NCI-H82 treated with DMSO at 0.1 percent for 48 hours (cell line): ENCODE measurements around the gene VIT.

Experiments
- DNase-seq: peaks from one replicate; lab custom pipeline; 2025; ENCODE audit not compliant: unreplicated experiment; lab: John Stamatoyannopoulos, UW

Gene VIT

DNA sequence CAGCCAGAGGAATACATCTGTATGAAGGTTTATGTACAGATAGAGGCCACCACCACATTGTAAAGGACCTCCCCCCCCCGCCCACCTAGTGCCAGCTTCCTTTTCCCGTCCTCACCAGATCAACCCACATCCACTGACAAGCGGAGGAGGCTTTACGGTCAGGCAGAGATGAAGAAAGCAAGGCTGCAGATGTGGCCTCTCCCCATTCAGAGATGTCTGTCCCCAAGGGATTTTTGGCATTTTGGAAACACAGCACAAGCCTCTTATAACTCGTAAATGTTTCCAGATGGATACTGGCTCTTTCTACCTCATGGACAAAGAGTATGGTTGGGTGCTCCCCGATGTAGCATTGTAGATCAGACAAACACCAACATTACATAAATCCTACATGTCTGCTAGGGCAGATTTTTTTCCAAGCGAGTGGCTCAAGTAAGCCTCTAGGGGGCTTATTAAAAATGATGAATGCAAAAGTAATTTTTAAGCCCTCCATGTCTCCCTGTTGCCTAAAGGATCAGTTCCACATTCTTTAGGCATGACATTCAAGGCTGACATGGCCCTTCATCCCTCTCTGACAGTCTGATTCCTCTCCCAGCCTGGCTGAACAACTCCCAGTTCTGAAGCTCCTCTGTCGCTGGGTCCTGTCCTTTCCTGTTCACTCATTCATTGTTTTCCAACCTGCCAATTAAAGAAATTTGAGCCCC is 11.7 kb downstream of the VIT start:
- no peak for DNase-seq

DNA sequence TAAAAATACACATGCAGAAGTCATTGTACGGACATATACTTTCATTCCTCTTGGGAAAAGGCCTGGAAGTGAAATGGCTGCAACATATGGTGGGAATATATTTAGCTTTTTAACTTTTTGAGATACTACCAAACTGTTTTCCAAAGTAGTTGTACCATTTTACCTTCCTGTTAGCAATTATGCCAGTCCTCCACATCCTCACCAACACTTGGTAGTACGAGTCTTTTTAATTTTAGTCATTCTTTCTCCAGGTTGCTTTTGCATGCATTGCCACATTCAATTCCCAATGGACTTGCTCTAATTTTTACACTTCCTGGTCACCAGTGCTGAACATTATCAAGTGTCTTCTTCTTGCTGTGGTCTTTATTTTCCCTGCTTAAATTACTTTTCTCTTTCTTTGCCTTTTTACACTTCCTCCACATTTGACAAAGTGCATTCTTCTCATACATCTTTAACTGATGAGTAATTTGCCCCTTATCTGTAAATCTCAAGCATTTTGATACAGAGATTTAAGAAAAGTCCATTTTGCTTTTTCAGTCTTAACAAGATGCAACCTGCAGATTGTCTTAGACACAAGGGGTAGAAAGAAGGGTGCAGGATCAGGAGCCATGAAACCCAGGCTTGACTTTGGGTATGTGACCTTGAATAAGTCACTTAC is 14.5 kb downstream of the VIT start:
- no peak for DNase-seq

DNA sequence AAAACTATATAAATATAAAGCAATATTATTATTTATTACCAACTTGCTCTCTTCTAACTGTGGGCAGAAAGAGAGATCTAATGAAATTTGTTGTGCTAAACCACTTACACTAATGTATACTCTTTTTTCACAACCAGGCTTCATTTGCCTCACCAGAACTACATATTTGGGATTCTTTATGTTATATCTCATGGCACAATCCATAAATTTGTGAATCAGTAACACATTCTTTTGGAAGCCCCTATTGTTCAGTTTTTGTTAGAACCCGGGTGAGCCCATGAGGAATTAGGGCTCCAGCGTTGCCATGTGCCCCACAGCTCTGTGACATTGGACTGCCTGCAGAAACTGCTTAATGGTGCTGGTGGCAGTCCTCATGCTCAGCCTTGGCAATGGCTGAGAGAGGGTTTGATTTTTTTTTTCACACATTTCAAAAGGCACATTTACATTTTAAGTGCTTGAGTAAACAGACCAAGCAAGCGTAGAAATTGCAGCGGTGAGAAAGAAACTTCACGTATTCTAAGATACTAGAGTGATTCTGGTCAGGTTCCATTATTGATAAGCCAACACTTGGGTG is 15.3 kb downstream of the VIT start:
- DNase-seq, result no peak

DNA sequence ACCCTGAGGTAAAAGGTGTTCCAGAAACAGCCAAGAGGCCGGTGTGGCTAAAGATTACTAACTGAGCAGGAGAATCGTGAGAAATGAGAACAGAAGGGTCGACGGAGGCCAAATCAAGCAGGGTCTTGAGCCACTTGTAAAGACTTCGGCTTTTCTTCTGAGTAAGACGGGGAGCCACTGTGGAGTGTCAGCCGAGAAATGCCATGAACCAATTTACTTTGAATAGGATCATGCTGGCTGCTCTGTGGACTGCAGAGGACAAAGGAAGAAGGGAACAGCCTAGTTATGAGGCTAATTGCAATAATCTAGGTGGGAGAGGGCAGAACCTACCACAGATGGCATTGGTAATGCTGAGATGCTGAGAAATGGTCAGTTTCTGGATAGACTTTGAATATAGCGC is 16.8 kb downstream of the VIT start:
- DNase-seq, result no peak

DNA sequence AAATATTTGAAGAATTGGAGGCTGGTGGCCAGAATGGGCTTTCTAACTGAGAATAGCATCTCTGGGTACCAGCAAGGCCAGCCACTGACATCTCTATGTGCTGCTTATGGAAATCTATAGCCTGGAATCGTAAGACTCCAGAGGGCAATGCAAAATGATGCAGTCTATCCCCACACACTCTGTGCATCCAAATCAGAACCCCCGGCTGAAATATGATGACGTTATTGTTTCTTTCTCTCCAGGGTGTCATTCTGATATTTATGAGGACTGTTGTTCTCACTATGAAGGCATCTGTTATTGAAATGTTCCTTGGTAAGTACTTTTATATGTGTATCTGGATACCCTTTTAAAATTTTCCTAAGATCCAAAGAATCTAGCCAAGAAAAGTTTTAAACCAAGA is 19.6 kb downstream of the VIT start:
- no peak for DNase-seq

DNA sequence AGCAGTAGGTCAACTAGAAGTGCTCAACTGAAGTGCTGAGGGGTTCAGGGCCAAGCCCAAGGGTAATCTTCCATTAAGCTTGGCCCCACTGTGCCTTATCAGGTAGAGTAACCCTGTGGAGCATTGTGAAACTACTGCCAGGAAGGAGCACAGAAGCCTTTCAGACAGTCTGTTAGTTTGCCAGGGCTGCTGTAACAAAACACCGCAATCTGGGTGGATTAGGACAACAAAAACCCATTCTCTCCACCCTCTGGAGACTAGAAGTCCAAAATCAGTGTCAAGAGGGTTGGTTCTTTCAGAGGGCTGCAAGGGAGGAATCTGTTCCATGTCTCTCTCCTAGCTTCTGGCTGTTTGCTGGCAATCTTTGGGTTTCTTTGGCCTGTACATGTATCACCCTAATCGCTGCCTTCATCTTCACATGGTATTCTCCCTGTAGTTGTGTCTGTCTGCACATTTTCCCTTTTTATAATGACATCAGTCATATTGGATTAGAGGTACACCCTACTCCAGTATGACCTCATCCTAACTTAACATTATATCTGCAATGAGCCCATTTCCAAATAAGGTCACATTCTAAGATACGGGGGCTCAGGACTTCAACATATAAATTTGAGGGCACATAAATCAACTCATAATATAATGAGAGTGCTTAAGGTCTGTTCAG is 21.2 kb downstream of the VIT start:
- DNase-seq, result no peak

DNA sequence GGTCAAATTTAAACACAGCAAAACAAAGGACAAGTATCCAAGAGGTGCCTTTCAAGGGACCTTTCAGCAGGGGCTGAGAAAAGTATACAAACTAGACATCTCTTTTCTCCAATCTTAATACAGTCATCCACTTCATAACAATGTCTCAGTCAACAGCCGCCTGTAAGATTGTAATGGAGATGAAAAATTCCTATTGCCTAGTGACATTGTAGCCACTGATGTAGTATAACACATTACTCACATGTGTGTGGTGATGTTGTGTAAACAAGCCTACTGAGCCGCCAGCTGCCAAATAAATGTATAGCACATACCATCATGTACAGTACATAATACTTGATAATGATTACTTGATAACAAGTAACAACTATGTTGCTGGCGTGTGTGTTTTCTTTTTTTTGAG is 31.0 kb downstream of the VIT start:
- DNase-seq, result no peak

DNA sequence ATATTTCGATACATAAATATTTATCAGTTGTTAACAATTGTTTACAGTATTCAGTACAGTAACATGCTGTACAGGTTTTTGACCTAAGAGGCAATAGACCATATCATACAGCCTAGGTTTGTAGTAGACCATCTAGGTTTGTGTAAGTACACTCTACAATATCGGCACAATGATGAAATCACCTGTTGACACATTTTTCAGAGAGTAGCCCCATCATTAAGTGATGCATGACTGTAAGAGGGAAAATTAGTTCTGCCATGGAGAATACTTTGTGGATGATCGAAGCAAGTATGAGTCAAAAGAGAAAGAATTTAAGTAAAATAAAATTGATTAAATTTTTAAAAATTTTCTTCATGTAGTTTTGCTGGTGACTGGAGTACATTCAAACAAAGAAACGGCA is 32.6 kb downstream of the VIT start:
- no peak for DNase-seq

DNA sequence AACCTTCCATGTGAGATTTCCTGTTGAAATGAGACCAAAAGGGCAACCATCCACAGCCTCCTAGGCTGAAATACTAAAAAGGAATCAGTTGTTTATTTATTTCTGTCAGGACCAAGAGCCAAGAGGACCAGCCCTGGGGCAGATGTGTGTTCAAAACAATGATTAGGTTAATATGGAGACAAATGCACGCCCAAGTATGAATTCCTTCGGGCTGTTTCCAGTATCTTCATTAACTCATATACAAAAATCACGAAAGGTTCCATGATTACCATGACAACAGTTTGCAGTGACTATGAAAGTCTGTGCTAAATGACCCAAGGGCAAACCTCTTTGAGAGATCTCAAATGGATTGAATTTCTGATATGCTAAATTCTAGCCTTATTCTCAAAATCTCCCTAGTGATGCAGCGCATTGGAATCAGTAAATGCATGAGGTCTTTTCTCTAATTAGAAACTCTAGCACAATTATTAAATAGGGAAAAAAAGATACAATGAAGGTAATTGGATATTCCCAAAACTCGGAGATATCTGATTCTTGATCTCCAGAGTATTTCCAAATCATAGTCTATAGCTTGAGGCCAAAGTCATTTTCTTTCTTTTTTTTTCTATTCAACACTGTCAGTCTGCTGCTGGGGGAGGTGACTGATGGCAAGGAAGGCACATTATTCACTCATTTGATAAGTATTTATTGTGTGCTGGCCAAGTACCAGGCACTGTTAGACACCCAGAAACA is 35.6 kb downstream of the VIT start:
- DNase-seq, result no peak

DNA sequence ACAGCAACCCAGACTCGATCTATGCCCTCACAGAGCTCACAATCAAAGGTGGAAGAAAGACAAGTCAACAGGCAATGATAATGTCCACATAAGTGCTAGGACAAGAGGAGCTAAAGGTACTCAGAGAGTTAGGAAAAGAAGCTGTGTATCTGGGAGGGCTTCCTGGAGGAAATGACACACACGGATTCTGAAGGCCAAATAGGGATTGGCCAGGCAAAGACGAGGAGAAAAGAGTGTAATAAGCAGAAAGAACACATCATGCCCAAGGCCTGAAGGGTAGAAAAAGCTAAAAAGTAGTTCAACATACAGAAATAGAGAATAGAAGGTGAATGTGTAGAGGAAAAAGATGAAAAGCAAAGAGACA is 36.1 kb downstream of the VIT start:
- no peak for DNase-seq

DNA sequence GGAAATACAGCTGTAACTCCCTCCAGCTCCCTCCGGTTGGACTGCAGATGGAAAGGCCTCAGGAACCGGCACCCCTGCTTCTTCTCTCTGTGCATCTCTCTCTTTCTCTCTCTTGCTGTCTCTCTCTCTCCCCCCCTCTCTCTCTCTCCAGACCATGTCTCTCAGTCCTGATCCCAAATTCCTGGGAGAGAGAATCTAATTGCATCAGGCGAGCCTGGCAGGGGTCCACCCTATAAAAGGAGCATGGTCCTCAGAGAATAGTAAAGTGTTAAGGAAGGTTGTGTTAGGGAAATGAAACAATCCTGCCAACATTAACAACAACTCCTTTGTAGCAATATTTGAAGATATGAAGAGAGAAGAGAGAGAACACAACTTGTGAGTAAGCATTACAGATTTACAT is 36.7 kb downstream of the VIT start:
- DNase-seq, result no peak

DNA sequence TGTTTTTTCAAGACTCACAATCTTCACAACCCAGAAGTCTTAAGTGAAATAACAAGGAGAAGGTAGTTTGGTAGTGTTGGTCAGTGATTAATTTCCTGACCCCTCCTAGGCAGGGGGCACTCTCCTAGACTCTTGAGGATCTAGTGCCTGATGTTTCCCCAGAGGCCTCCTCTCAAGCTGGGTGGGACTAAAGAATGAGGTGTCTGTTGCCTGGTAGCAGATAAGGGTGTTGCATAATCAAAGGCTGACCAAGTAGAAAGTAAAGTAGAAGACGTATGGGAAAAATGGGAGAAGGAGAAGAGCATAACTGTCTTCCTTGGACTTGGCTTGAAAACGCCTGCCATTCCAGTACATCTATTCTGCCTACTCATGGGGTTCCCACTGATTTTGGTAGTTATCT is 37.8 kb downstream of the VIT start:
- DNase-seq, result no peak

DNA sequence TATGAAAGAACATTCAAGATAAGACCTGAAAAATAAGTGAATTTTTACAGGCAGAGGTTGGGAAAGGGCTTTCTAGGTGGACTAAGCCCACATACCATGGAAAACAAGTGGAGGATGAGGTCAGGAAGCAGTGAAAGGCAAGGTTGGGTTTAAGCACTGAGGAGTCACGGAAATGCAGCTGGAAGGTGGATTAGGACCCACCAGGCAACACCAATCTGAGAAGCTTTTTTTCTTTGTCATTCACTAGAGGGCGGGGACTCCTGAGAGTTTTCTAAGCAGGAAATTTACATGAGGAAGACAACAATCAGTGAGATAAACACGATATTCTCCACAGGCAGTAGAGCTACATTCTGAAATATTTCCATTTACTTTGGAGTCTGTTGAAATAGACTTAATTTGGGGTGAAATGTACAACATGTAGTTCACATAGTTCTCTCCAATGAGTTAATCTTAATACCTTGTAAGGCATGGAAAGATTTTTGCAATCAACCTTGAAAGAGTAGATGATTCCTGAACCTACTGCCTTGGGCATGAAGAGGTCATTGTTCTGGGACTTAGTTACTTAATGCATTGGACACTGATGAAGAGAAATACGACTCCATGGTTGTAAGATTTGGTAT is 40.7 kb downstream of the VIT start:
- no peak for DNase-seq

DNA sequence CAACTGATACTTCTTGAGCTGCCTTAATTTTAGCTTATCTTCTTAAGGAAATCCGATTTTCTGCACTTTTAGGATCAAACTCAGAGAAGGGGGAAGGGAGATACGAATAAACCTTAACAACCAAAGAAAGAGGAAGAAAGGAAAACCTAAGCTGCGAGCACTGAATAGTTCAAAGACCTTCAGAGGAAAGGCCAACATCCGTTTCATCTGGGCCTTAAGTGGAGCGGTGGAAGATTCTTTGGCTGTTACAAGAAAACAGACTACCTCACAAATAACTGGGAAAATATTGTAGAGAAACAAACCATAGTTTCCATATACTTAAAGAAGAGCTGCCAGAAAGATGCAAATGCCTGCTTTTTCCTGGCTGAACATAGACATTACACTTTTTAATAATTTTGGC is 43.6 kb downstream of the VIT start:
- DNase-seq, result peak; percentile 65

DNA sequence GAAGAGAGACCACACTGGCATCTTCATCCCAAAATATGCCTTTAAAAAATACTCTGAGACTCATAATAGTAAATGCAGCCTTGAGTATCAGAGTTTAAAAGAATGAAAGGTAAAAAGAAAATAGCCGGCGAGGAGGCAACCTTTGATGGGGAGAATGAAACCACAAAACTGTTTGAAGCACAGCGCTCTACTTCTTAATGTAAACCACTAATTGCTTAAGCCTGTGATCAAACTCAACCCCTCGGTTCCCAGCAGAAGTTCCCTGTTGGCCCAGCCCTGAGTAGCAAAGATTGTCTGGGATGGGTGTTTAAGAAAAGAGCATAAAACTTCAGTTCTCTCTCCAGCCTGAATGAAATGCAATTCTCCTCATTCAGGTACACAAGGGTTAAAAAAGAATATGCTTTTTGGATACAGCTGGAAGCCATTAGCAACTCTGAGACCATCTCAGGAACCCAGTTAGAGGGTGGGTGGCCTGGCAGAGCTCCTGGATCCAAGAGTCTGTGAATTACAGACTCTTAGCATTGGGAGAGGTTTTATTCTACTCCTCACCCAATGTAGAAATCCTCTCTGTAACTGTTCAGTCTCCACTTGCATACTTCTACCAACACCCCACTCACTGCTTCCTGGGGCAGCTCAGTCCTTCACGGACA is 44.8 kb downstream of the VIT start:
- no peak for DNase-seq

DNA sequence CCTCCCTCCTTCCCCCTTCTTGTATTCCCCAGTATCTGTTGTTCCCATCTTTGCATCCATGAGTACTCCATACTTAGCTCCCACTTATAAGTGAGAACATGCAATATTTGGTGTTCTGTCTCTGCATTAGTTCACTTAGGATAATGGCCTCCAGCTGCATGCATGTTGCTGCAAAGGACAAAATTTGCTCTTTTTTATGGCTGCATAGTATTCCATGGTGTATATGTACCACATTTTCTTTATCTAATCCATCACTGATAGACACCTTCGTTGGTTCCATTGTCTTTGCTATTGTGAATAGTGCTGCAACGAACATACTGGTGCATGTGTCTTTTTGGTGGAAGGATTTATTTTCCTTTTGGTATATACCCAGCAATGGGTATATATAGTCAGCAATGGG is 47.4 kb downstream of the VIT start:
- DNase-seq, result no peak

DNA sequence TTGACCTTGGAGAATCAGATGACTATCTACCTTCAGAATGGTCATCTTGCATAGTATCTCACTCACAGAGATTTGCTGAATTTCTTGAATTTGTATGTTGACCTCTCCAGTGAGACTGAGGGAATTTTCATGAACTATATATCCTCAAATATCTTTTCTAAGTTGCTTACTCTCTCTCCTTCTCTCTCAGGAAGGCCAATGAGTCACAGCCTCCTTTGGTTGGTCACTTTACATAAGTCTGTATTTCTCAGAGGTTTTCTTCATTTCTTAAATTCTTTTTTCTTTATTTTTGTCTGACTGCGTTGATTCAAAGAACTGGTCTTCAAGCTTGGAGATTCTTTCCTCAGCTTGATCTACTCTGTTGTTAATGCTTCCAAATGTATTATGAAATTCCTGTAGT is 51.7 kb downstream of the VIT start:
- no peak for DNase-seq

DNA sequence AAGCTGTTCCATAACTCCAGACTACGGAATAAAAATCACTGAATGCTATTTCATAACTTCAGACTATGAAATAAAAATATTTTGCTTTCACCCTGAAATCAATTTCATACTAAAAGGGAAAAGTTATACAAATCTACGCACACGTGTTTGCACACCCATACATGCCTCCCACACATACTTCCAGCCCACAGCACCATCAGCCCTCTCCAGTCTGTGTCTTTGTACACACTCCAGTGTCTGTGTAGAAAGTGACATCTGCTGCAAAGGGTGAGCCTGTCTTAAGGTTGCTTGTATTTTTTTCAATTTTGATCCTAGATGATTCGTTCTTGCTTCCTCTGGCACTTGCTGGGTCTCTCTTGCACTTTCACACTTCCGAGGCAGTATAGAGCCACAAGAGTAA is 53.6 kb downstream of the VIT start:
- DNase-seq, result no peak

DNA sequence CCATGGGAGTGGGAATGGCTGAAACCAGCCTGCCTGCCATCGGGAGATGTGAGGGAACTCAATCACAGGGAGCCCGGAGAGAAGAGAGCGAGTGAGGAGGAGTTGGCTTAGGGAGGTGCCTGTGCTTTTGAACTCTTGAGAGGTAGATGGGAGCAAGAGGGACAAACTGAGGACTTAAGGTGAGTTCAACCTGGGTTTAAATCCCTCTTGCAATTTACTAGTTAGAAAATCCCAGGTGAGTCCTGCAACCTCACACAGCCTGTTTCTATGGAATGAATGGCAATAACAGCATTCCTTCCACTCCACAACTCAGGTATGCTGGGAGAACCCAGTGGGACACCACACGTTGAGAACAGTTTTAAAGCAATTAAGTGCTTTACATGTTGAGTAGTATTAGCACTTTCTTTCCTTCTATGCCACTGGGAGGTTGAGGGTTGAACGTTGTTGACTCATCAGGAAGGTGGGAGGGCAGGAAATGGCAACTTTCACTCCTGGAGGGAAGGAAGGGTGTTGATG is 57.3 kb downstream of the VIT start:
- no peak for DNase-seq

DNA sequence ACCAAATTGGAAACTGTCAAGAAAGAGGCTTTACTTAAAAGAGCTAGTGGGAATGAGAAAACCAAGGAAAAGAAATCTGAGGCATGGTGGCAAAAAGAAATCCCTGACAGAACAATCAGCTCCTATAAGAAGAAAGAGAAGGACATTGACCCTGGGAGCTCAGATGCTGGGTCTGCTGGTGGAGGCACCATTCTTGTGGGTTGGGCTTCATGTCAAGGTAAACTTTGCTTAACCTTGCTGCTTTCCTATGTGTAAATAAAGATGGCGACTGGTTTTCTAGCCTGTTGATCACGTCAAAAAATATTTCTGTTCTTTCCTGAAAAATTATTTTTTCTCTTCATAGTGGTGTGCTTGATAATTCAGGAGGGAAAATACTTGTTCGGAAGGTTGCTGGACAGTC is 58.1 kb downstream of the VIT start:
- DNase-seq, result no peak
